ENCODE measurements around the gene BCAN. TPM values are rescaled to one million over a fixed set of nuclear protein-coding genes. Genes with fewer than 3 reads are reported as not detected.
A peak's percentile ranks its signal among the peaks of the same experiment; 100 is the strongest.

The BCAN gene
- total and polyA plus RNA-seq, 2 experiments from 2014 or later = 2.3 to 5.5 TPM

GRCh38 chr1:156658945-156659574 is 17.1 kb downstream of the BCAN start:
- no peak for TF ChIP-seq ZNF331 (CRISPR knock-in tag; IDR thresholded peaks at IDR 0.05; ENCODE audit: low read depth)
- TF ChIP-seq CTCF (conservative IDR thresholded peaks at IDR 0.05; ENCODE audit: low read depth in 2 of 2) = peak in 1 of 2 experiments; percentile 11; a peak in 1 of 4 replicates
- peaks cover 71% of the 10 kb centered on the region for H3K4me1 Mint-ChIP-seq
- Histone ChIP-seq H3K9me2 (ENCODE audit: insufficient read depth) (no peaks in the 10 kb centered on the region), H3K4me2 (0 out of 2 replicates have a peak overlapping the region, but pooled peaks have one; percentile 60), H4K20me1 (replicated peaks; ENCODE audit: insufficient read depth) (no peaks in the 10 kb centered on the region), H2AFZ (no peak overlapping the region), H3K27me3 (ENCODE audit: insufficient read depth) (peaks cover 58% of the 10 kb centered on the region), H3K4me3 (no peak overlapping the region), H3K27ac (ENCODE audit: low read depth) (no peak overlapping the region), H3K4me1 (ENCODE audit: insufficient read depth) (peaks cover 56% of the 10 kb centered on the region), H3F3A (replicated peaks; ENCODE audit: low read depth) (peaks cover 24% of the 10 kb centered on the region; the same call in 1 of the 2 replicates), H3K79me2 (replicated peaks; ENCODE audit: insufficient read depth) (no peaks in the 10 kb centered on the region), H3K36me3 (ENCODE audit: insufficient read depth) (no peaks in the 10 kb centered on the region)
- no peak overlapping the region for H3K27ac Mint-ChIP-seq
- H3K36me3 Mint-ChIP-seq (ENCODE audit: low read depth) = peaks cover 2% of the 10 kb centered on the region; the same call in 1 of the 3 replicates
- ATAC-seq (no peak), DNase-seq (ENCODE audit: low spot score) (no peak)
- no peaks in the 10 kb centered on the region; the same call in 1 of the 3 replicates for H3K9me3 Mint-ChIP-seq
- no peak overlapping the region; the same call in 2 of the 3 replicates for H3K4me3 Mint-ChIP-seq
- peaks cover 53% of the 10 kb centered on the region for H3K27me3 Mint-ChIP-seq (ENCODE audit: insufficient read depth, low read depth, poor library complexity)

- Histone ChIP-seq H3K4me2 (peak overlapping the region; percentile 60), H3K27me3 (ENCODE audit: insufficient read depth) (peaks cover 52% of the 10 kb centered on the region), H3K79me2 (replicated peaks; ENCODE audit: insufficient read depth) (no peaks in the 10 kb centered on the region), H4K20me1 (replicated peaks; ENCODE audit: insufficient read depth) (no peaks in the 10 kb centered on the region), H2AFZ (peak overlapping the region; percentile 74; the same call in 1 of the 2 replicates), H3F3A (replicated peaks; ENCODE audit: low read depth) (peaks cover 24% of the 10 kb centered on the region; the same call in 1 of the 2 replicates), H3K4me1 (ENCODE audit: insufficient read depth) (peaks cover 61% of the 10 kb centered on the region), H3K27ac (ENCODE audit: low read depth) (no peak overlapping the region), H3K36me3 (ENCODE audit: insufficient read depth) (no peaks in the 10 kb centered on the region), H3K4me3 (no peak overlapping the region), H3K9me2 (ENCODE audit: insufficient read depth) (no peaks in the 10 kb centered on the region)
- Mint-ChIP-seq H3K9me3 (no peaks in the 10 kb centered on the region; the same call in 1 of the 3 replicates), H3K27me3 (ENCODE audit: insufficient read depth, low read depth, poor library complexity) (peaks cover 50% of the 10 kb centered on the region), H3K4me3 (no peak overlapping the region; the same call in 2 of the 3 replicates), H3K4me1 (peaks cover 73% of the 10 kb centered on the region), H3K36me3 (ENCODE audit: low read depth) (peaks cover 2% of the 10 kb centered on the region; the same call in 1 of the 3 replicates), H3K27ac (no peak overlapping the region)
- no peak for ATAC-seq
- no peak for DNase-seq (ENCODE audit: low spot score)
- TF ChIP-seq ZNF462 (CRISPR knock-in tag; IDR thresholded peaks at IDR 0.05) = no peak
- TF ChIP-seq EZH2phosphoT487 (IDR thresholded peaks at IDR 0.05; ENCODE audit: unreplicated experiment) = no peak
- no peak for TF ChIP-seq EZH2 (IDR thresholded peaks at IDR 0.05; ENCODE audit: low read depth, unreplicated experiment)
- TF ChIP-seq STAT1 (IDR thresholded peaks at IDR 0.05; ENCODE audit: unreplicated experiment) = no peak
- TF ChIP-seq JUNB (IDR thresholded peaks at IDR 0.05; ENCODE audit: unreplicated experiment) = no peak
- no peak for TF ChIP-seq ZNF114 (CRISPR knock-in tag; IDR thresholded peaks at IDR 0.05)
- TF ChIP-seq CTCF (conservative IDR thresholded peaks at IDR 0.05; ENCODE audit: low read depth in 2 of 2) = no peak
- TF ChIP-seq ETS1 (IDR thresholded peaks at IDR 0.05) = no peak
These were observed 17.7 kb downstream of the BCAN start for GRCh38 chr1:156659661-156659987.

All from GM23338 (cell line).